Measurements from ENCODE around the gene SLC6A6. TPM values are rescaled to one million over a fixed set of nuclear protein-coding genes. Genes with fewer than 3 reads are reported as not detected.

The SLC6A6 gene
- total RNA-seq, 1 donor from 2014 or later = 46.3 TPM

DNA sequence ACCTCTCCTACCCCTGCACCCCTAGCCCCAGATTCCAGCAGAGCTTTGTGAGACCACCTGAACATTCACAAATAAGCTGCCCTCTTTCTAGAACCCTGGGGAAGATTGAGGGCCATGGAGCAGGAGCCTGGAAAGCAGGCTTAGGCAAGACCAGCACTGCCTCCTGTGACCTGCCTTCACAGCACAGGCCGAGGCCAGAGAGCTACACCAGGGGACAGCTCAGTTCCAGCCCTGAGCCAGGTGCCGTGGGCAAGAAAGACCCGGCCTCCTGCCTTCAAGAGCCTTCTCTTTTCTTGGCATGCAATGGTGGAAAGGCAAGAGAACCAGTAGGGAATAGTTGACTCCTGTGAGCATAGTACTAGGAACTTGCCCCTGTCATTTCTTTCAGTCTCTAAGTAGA, 48.1 kb downstream of the SLC6A6 start:
- Mint-ChIP-seq H3K4me1 (ENCODE audit: unreplicated experiment) (no peaks in the 10 kb centered on the region), H3K4me3 (ENCODE audit: unreplicated experiment) (no peak overlapping the region), H3K27me3 (ENCODE audit: unreplicated experiment) (peaks cover 4% of the 10 kb centered on the region), H3K27ac (ENCODE audit: unreplicated experiment) (no peak overlapping the region), H3K36me3 (ENCODE audit: low read depth, unreplicated experiment) (peaks cover 56% of the 10 kb centered on the region), H3K9me3 (ENCODE audit: unreplicated experiment) (no peaks in the 10 kb centered on the region)
- DNase-seq (ENCODE audit: low spot score) = no peak
- TF ChIP-seq, protein P1, sequence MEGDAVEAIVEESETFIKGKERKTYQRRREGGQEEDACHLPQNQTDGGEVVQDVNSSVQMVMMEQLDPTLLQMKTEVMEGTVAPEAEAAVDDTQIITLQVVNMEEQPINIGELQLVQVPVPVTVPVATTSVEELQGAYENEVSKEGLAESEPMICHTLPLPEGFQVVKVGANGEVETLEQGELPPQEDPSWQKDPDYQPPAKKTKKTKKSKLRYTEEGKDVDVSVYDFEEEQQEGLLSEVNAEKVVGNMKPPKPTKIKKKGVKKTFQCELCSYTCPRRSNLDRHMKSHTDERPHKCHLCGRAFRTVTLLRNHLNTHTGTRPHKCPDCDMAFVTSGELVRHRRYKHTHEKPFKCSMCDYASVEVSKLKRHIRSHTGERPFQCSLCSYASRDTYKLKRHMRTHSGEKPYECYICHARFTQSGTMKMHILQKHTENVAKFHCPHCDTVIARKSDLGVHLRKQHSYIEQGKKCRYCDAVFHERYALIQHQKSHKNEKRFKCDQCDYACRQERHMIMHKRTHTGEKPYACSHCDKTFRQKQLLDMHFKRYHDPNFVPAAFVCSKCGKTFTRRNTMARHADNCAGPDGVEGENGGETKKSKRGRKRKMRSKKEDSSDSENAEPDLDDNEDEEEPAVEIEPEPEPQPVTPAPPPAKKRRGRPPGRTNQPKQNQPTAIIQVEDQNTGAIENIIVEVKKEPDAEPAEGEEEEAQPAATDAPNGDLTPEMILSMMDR (IDR thresholded peaks at IDR 0.05; ENCODE audit: unreplicated experiment) = no peak

- TF ChIP-seq, protein P1 (IDR thresholded peaks at IDR 0.05; ENCODE audit: unreplicated experiment) = no peak
- peaks cover 52% of the 10 kb centered on the region for H3K36me3 Mint-ChIP-seq (ENCODE audit: low read depth, unreplicated experiment)
- no peaks in the 10 kb centered on the region for H3K9me3 Mint-ChIP-seq (ENCODE audit: unreplicated experiment)
- DNase-seq (ENCODE audit: low spot score) = no peak
- H3K27me3 Mint-ChIP-seq (ENCODE audit: unreplicated experiment) = peaks cover 4% of the 10 kb centered on the region
- H3K4me1 Mint-ChIP-seq (ENCODE audit: unreplicated experiment) = no peaks in the 10 kb centered on the region
- no peak overlapping the region for H3K4me3 Mint-ChIP-seq (ENCODE audit: unreplicated experiment)
- no peak overlapping the region for H3K27ac Mint-ChIP-seq (ENCODE audit: unreplicated experiment)
Observed at GRCh38 chr3:14450922-14451606, 48.7 kb downstream of the SLC6A6 start.

DNA sequence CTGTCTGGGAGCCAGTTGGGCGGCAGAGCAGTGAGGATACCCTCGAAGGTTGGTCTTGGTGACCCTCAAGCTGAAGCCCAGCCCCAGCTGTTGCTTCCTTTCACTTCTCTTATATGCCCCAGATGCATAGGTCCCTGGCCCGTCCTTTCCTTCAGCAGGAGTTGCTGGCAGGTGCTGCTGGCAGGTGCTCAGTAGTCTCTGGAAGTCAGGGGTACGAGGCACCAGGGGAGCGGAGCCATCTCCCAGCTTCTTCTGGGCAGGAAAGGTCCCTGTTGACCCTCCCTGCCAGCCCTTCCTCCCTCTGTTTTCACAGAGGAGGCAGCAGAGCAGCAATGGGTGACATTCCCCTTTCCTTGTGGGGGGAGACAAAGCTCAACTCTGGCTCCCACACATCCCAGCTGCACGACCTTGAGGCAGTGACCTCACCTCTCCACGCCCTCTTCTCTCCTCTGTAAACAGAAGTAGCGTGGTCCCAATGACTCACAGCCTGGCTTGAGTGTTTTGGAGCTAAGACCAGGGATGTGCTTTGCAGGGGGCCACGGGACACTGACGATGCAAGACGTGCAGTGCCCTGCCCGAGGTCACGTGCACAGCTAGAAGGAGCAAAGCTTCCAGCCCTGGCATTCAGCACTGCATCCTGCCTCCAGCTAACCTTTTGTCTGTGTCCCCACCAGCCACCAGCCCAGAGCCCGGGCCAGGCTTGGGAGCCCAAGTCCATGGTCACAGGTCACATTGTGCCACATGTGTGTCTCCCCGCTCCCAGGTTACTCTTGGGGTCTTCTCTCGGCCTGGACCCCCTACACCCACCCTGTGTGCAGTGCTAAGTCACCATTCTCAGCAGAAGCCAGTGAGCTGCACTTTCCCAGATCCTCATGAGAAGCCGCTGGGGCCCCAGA, 49.7 kb downstream of the SLC6A6 start:
- H3K4me3 Mint-ChIP-seq (ENCODE audit: unreplicated experiment) = no peak overlapping the region
- H3K27ac Mint-ChIP-seq (ENCODE audit: unreplicated experiment) = no peak overlapping the region
- peaks cover 46% of the 10 kb centered on the region for H3K36me3 Mint-ChIP-seq (ENCODE audit: low read depth, unreplicated experiment)

GRCh38 chr3:14452740-14453710, 50.6 kb downstream of the SLC6A6 start:
- Mint-ChIP-seq H3K9me3 (ENCODE audit: unreplicated experiment) (no peaks in the 10 kb centered on the region), H3K4me3 (ENCODE audit: unreplicated experiment) (no peak overlapping the region), H3K27me3 (ENCODE audit: unreplicated experiment) (peaks cover 4% of the 10 kb centered on the region), H3K27ac (ENCODE audit: unreplicated experiment) (no peak overlapping the region), H3K4me1 (ENCODE audit: unreplicated experiment) (peaks cover 3% of the 10 kb centered on the region), H3K36me3 (ENCODE audit: low read depth, unreplicated experiment) (peaks cover 37% of the 10 kb centered on the region)
- TF ChIP-seq, protein P1 (IDR thresholded peaks at IDR 0.05; ENCODE audit: unreplicated experiment) = no peak
- DNase-seq (ENCODE audit: low spot score) = no peak

More for the DNA sequence above, 49.7 kb downstream of the SLC6A6 start:
- H3K27me3 Mint-ChIP-seq (ENCODE audit: unreplicated experiment) = peaks cover 4% of the 10 kb centered on the region
- DNase-seq (ENCODE audit: low spot score) = no peak
- no peaks in the 10 kb centered on the region for H3K9me3 Mint-ChIP-seq (ENCODE audit: unreplicated experiment)
- TF ChIP-seq, protein P1 (IDR thresholded peaks at IDR 0.05; ENCODE audit: unreplicated experiment) = no peak
- H3K4me1 Mint-ChIP-seq (ENCODE audit: unreplicated experiment) = no peaks in the 10 kb centered on the region
